GM12878 (cell line): ENCODE data around the gene RAD17. TPM values are rescaled to one million over a fixed set of nuclear protein-coding genes. Genes with fewer than 3 reads are reported as not detected.

ENCODE experiments used
- ATAC-seq: fragments of 200-7000 bp; cut with Tn5 transposase; 3 replicates; pipeline ENCODE4 v1.9.1; 2020; ENCODE audit warnings: mild to moderate bottlenecking, moderate library complexity
- BruUV-seq: library from RNA; stranded (reverse); fragments of 400-500 nt; replicated peaks from 2 replicates; lab custom pipeline; 2021; lab: Mats Ljungman, UMichigan
- CTCF ChIA-PET: fragments of 300-600 bp; sonication (Branson Sonifier 250); formaldehyde crosslinking; extraction: SDS; loops from one replicate; lab custom pipeline; 2021; ENCODE audit warnings: inconsistent platforms; lab: Yijun Ruan, JAX
- POLR2A ChIA-PET: fragments of 350-600 bp; formaldehyde crosslinking; extraction: SDS; loops from one replicate; lab custom pipeline; 2021; ENCODE audit warnings: inconsistent platforms; lab: Charles Lee
- RAD21 ChIA-PET: fragments of 300-600 bp; sonication (Branson Sonifier 250); formaldehyde crosslinking; loops from one replicate; lab custom pipeline; 2023; ENCODE audit warnings: antibody characterized with exemption; ENCODE audit not compliant: unreplicated experiment; lab: Charles Lee
- SMC1A ChIA-PET: fragments of 300-600 bp; sonication (Branson Sonifier 250); formaldehyde crosslinking; loops from one replicate; lab custom pipeline; 2023; ENCODE audit not compliant: unreplicated experiment, uncharacterized antibody; lab: Charles Lee
- DNase-seq: peaks from one replicate; pipeline ENCODE4 v3.0.0-alpha.2; 2011; ENCODE audit warnings: low read depth, low spot score
- FAIRE-seq: peaks from 3 replicates; lab custom pipeline; 2011; peaks lifted over from hg19 to GRCh38; lab: Jason Lieb, UNC
- H2AFZ ChIP-seq: 2 replicates; pipeline ENCODE4 v1.6.0; 2011; ENCODE audit warnings: low read depth, low read length, control low read depth; ENCODE audit not compliant: control insufficient read depth
- H3K27ac ChIP-seq: 2 replicates; pipeline ENCODE4 v1.5.1; 2011; ENCODE audit warnings: control low read depth; ENCODE audit not compliant: control insufficient read depth, insufficient read depth
- H3K27me3 ChIP-seq, 2 experiments: replicated peaks in 1 of 2; 2 replicates each; pipeline versions ENCODE4 v1.6.0 to v1.6.1; 2011; ENCODE audit warnings: low read length in 1 of 2; ENCODE audit not compliant: control insufficient read depth in 2 of 2, insufficient read depth in 2 of 2
- H3K36me3 ChIP-seq, 2 experiments: 2 replicates each; pipeline ENCODE4 v1.5.1; 2011; ENCODE audit warnings: low read length in 1 of 2; ENCODE audit not compliant: control insufficient read depth in 2 of 2, insufficient read depth in 2 of 2
- H3K4me1 ChIP-seq: 2 replicates; pipeline ENCODE4 v1.6.1; 2011; ENCODE audit warnings: mild to moderate bottlenecking, low read length, moderate library complexity, mixed read lengths; ENCODE audit not compliant: control insufficient read depth, insufficient read depth
- H3K4me2 ChIP-seq: 2 replicates; pipeline ENCODE4 v1.6.0; 2011; ENCODE audit warnings: control low read depth; ENCODE audit not compliant: control insufficient read depth, insufficient read depth
- H3K4me3 ChIP-seq: fragments of 200-600 bp; sonication (generic); 2 replicates; pipeline ENCODE4 v1.5.1; 2016
- H3K79me2 ChIP-seq: 2 replicates; pipeline ENCODE4 v1.6.0; 2011; ENCODE audit warnings: low read length; ENCODE audit not compliant: control insufficient read depth, insufficient read depth
- H3K9ac ChIP-seq: 2 replicates; pipeline ENCODE4 v1.8.0; 2011; ENCODE audit warnings: low read length, control low read depth, mixed read lengths; ENCODE audit not compliant: control insufficient read depth, insufficient read depth
- H3K9me3 ChIP-seq: replicated peaks from 3 replicates; pipeline ENCODE4 v1.5.1; 2011; ENCODE audit warnings: mild to moderate bottlenecking, low read length; ENCODE audit not compliant: control insufficient read depth, insufficient read depth
- H4K20me1 ChIP-seq: 2 replicates; pipeline ENCODE4 v1.6.0; 2011; ENCODE audit not compliant: control insufficient read depth, insufficient read depth
- DPF2 ChIP-seq: fragments of 450-650 bp; IDR thresholded peaks from 2 replicates; pipeline ENCODE4 v1.6.1; 2017; ENCODE audit warnings: mild to moderate bottlenecking
- ELK1 ChIP-seq: IDR thresholded peaks from 2 replicates; pipeline ENCODE4 v1.6.1; 2012; ENCODE audit warnings: low read depth, low read length, improper control_type of control experiment
- MTA2 ChIP-seq: fragments of 450-650 bp; IDR thresholded peaks from 2 replicates; pipeline ENCODE4 v1.6.1; 2016; ENCODE audit warnings: low read depth, mild to moderate bottlenecking, moderate library complexity
- PAX8 ChIP-seq: fragments of 450-650 bp; IDR thresholded peaks from 2 replicates; pipeline ENCODE4 v1.6.1; 2017; ENCODE audit warnings: mild to moderate bottlenecking, moderate library complexity
- RELB ChIP-seq: fragments of 450-650 bp; IDR thresholded peaks from 2 replicates; pipeline ENCODE4 v1.6.1; 2017; ENCODE audit warnings: low read depth, mild to moderate bottlenecking, moderate library complexity
- SREBF1 ChIP-seq: IDR thresholded peaks from 2 replicates; pipeline ENCODE4 v1.6.1; 2012; ENCODE audit warnings: mild to moderate bottlenecking, low read length
- TCF12 ChIP-seq: IDR thresholded peaks from 2 replicates; pipeline ENCODE4 v1.6.1; 2011; ENCODE audit warnings: low read depth, mild to moderate bottlenecking, low read length
- ZNF687 ChIP-seq: fragments of 450-650 bp; IDR thresholded peaks from 2 replicates; pipeline ENCODE4 v1.6.1; 2017; ENCODE audit warnings: mild to moderate bottlenecking, moderate library complexity
- WGBS: methylation state at CpG from one replicate; pipeline ENCODE4 v1.1.6; 2016; ENCODE audit warnings: low lambda C conversion rate; ENCODE audit not compliant: insufficient replicate concordance, insufficient coverage; ENCODE audit errors: missing lambda C conversion rate; 5-methylcytosine and 5-hydroxymethylcytosine counted together
- in situ Hi-C: fragments of 300-500 bp; cut with MboI; formaldehyde crosslinking; loops from 9 replicates; pipeline ENCODE4 v1.14.3; 2018; ENCODE audit warnings: mixed read lengths
- intact Hi-C: fragments of 100-400 bp; cut with micrococcal nuclease; formaldehyde crosslinking; loops from one replicate; pipeline ENCODE4 v1.14.2; 2022; ENCODE audit not compliant: unreplicated experiment
- polyA plus RNA-seq, 11 experiments: library from polyadenylated mRNA; depleted of rRNA in 4 of 11; unstranded in 6 of 11; stranded (reverse) in 5 of 11; fragments of >200 nt; fragmentation: Nextera tagmentation in 4 of 11; fragmentation: Illumina TruSeq in 1 of 11; extraction: Ambion mirVana in 4 of 11; extraction: Trizol in 1 of 11; gene quantifications; 1 replicate in 1 of 11; 2 replicates in 10 of 11; pipeline versions ENCODE4 v1.2.1 to v1.2.3, GENCODE V29; 2011 to 2016; ENCODE audit warnings: inconsistent platforms in 2 of 11, missing spikeins in 2 of 11, low read depth in 1 of 11
- total RNA-seq, 4 experiments: library from RNA; depleted of rRNA in 3 of 4; stranded (reverse); fragments of >200 nt in 3 of 4; fragmentation: Illumina TruSeq in 1 of 4; extraction: Trizol in 1 of 4; gene quantifications; 2 replicates each; pipeline versions ENCODE4 v1.2.1 to v1.2.3, GENCODE V29; 2013 to 2021
- TF ChIP-seq, protein P1 (sequence below): fragments of 450-650 bp; formaldehyde crosslinking; IDR thresholded peaks from 2 replicates; pipeline ENCODE4 v1.4.0; 2020; ENCODE audit warnings: mild to moderate bottlenecking, moderate library complexity
- TF ChIP-seq, protein P2 (sequence below): IDR thresholded peaks from 2 replicates; pipeline ENCODE4 v1.6.1; 2012; ENCODE audit warnings: low read depth, low read length, improper control_type of control experiment

The RAD17 gene
- total and polyA plus RNA-seq, 10 of the 15 experiments (the other 5 are each of a cell fraction or from before 2014, with no cell fraction given) = 23.9 to 55.4 (median 44.5) TPM

DNA sequence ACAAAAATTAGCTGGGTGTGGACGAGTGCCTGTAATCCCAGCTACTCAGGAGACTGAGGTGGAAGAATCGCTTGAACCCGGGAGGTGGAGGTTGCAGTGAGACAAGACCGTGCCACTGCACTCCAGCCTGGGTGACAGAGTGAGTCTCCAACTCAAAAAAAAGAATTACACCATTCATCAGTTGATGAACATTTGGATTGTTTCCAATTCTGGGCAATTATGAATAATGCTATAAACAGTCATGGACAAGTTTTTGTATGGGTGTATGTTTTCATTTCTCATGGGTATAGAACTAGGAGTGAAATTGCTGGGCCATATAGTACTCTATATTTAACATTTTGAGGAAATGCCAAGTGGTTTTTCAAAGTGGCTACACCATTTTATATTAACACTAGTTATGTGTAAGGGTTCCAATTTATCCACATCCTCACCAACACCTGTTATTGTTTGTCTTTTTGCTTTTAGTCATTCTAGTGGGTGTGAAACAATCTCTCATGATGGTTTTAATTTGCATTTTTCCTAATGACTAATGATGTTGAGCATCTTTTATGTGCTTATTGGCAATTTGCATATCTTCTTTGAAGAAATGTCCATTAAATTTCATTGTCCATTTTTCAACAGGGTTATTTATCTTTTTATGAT is 28.0 kb upstream of the RAD17 start:
- no peak overlapping the region for H3K4me2 ChIP-seq
- RAD21 ChIA-PET = no interaction called here
- 80% methylated on average over 4 of the region's 4 CpGs for WGBS
- POLR2A ChIA-PET = no interaction called here
- in situ Hi-C loops (no loop called here), intact Hi-C loops (no loop called here)
- no peak for FAIRE-seq
- H3K4me1 ChIP-seq = no peaks in the 10 kb centered on the region
- H3K9ac ChIP-seq = no peak overlapping the region
- SMC1A ChIA-PET = no interaction called here
- no peaks in the 10 kb centered on the region for H3K79me2 ChIP-seq
- no TSS peak for BruUV-seq
- H4K20me1 ChIP-seq = no peaks in the 10 kb centered on the region
- no peaks in the 10 kb centered on the region for H3K9me3 ChIP-seq
- no peak for DNase-seq
- CTCF ChIA-PET = no interaction called here
- no peaks in the 10 kb centered on the region for H3K27me3 ChIP-seq
- ATAC-seq = no peak
- H3K4me3 ChIP-seq = no peak overlapping the region
- H3K27ac ChIP-seq = no peak overlapping the region
- no peaks in the 10 kb centered on the region for H3K36me3 ChIP-seq
- no peak overlapping the region for H2AFZ ChIP-seq
- TF ChIP-seq RELB = no peak
- TF ChIP-seq, protein P1, sequence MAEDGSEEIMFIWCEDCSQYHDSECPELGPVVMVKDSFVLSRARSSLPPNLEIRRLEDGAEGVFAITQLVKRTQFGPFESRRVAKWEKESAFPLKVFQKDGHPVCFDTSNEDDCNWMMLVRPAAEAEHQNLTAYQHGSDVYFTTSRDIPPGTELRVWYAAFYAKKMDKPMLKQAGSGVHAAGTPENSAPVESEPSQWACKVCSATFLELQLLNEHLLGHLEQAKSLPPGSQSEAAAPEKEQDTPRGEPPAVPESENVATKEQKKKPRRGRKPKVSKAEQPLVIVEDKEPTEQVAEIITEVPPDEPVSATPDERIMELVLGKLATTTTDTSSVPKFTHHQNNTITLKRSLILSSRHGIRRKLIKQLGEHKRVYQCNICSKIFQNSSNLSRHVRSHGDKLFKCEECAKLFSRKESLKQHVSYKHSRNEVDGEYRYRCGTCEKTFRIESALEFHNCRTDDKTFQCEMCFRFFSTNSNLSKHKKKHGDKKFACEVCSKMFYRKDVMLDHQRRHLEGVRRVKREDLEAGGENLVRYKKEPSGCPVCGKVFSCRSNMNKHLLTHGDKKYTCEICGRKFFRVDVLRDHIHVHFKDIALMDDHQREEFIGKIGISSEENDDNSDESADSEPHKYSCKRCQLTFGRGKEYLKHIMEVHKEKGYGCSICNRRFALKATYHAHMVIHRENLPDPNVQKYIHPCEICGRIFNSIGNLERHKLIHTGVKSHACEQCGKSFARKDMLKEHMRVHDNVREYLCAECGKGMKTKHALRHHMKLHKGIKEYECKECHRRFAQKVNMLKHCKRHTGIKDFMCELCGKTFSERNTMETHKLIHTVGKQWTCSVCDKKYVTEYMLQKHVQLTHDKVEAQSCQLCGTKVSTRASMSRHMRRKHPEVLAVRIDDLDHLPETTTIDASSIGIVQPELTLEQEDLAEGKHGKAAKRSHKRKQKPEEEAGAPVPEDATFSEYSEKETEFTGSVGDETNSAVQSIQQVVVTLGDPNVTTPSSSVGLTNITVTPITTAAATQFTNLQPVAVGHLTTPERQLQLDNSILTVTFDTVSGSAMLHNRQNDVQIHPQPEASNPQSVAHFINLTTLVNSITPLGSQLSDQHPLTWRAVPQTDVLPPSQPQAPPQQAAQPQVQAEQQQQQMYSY = no peak
- TF ChIP-seq ZNF687 = no peak
- no peak for TF ChIP-seq DPF2
- no peak for TF ChIP-seq ELK1
- no peak for TF ChIP-seq SREBF1
- TF ChIP-seq MTA2 = no peak
- no peak for TF ChIP-seq TCF12
- TF ChIP-seq, protein P2, sequence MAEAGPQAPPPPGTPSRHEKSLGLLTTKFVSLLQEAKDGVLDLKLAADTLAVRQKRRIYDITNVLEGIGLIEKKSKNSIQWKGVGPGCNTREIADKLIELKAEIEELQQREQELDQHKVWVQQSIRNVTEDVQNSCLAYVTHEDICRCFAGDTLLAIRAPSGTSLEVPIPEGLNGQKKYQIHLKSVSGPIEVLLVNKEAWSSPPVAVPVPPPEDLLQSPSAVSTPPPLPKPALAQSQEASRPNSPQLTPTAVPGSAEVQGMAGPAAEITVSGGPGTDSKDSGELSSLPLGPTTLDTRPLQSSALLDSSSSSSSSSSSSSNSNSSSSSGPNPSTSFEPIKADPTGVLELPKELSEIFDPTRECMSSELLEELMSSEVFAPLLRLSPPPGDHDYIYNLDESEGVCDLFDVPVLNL = no peak
- no peak for TF ChIP-seq PAX8
